Neural progenitor cell (in vitro differentiated cells): ENCODE data around the gene GIMAP1. TPM values are rescaled to one million over a fixed set of nuclear protein-coding genes. Genes with fewer than 3 reads are reported as not detected.

Experiments used
- DNase-seq: peaks from one replicate; pipeline ENCODE4 v3.0.0-alpha.2; 2016; ENCODE audit warnings: low spot score
- H2AFZ ChIP-seq: fragments of 200-600 bp; sonication (generic); replicated peaks from 2 replicates; pipeline ENCODE4 v1.6.1; 2016; ENCODE audit warnings: antibody characterized with exemption
- H3F3A ChIP-seq: fragments of 200-600 bp; sonication (generic); 2 replicates; pipeline ENCODE4 v1.6.1; 2016; ENCODE audit warnings: antibody characterized with exemption, low read depth
- H3K27ac ChIP-seq: fragments of 200-600 bp; sonication (generic); 2 replicates; pipeline ENCODE4 v1.5.1; 2016; ENCODE audit warnings: mild to moderate bottlenecking
- H3K27me3 ChIP-seq: fragments of 200-600 bp; sonication (generic); 2 replicates; pipeline ENCODE4 v1.6.1; 2016; ENCODE audit warnings: mild to moderate bottlenecking, moderate library complexity
- H3K36me3 ChIP-seq: fragments of 200-600 bp; sonication (generic); 2 replicates; pipeline ENCODE4 v1.5.1; 2016
- H3K4me1 ChIP-seq: fragments of 200-600 bp; sonication (generic); 2 replicates; pipeline ENCODE4 v1.6.1; 2016; ENCODE audit warnings: mixed run types
- H3K4me2 ChIP-seq: fragments of 200-600 bp; sonication (generic); 2 replicates; pipeline ENCODE4 v1.6.1; 2016
- H3K4me3 ChIP-seq: fragments of 200-600 bp; sonication (generic); 2 replicates; pipeline ENCODE4 v1.5.1; 2016
- H3K79me2 ChIP-seq: fragments of 200-600 bp; sonication (generic); 2 replicates; pipeline ENCODE4 v1.6.1; 2016; ENCODE audit warnings: low read depth
- H3K9ac ChIP-seq: fragments of 200-600 bp; sonication (generic); 2 replicates; pipeline ENCODE4 v1.6.1; 2016
- H3K9me3 ChIP-seq: fragments of 200-600 bp; sonication (generic); 2 replicates; pipeline ENCODE4 v1.5.1; 2016; ENCODE audit warnings: low read depth
- H4K20me1 ChIP-seq: fragments of 200-600 bp; sonication (generic); 2 replicates; pipeline ENCODE4 v1.6.1; 2016; ENCODE audit warnings: low read depth
- H3K27ac Mint-ChIP-seq: 3 replicates; pipeline ENCODE4 v1.8.0; 2021; ENCODE audit warnings: mixed read lengths
- H3K27me3 Mint-ChIP-seq: 2 replicates; pipeline ENCODE4 v1.8.0; 2022; ENCODE audit warnings: low read depth, mild to moderate bottlenecking, inconsistent platforms, moderate library complexity, mixed read lengths; ENCODE audit not compliant: insufficient read depth
- H3K36me3 Mint-ChIP-seq: 3 replicates; pipeline ENCODE4 v1.8.0; 2021; ENCODE audit warnings: mixed read lengths
- H3K4me1 Mint-ChIP-seq: 3 replicates; pipeline ENCODE4 v1.8.0; 2021; ENCODE audit warnings: mixed read lengths
- H3K4me3 Mint-ChIP-seq: 3 replicates; pipeline ENCODE4 v1.8.0; 2021; ENCODE audit warnings: mild to moderate bottlenecking, moderate library complexity, mixed read lengths
- H3K9me3 Mint-ChIP-seq: 3 replicates; pipeline ENCODE4 v1.8.0; 2020; ENCODE audit warnings: mixed read lengths
- EZH2 ChIP-seq: fragments of 200-600 bp; sonication (generic); IDR thresholded peaks from 2 replicates; pipeline ENCODE4 v1.6.1; 2017; ENCODE audit warnings: antibody characterized with exemption, mild to moderate bottlenecking, moderate library complexity
- EZH2phosphoT487 ChIP-seq: fragments of 200-600 bp; sonication (generic); IDR thresholded peaks from 2 replicates; pipeline ENCODE4 v1.6.1; 2017; ENCODE audit warnings: antibody characterized with exemption
- total RNA-seq: library from RNA; depleted of rRNA; stranded (reverse); fragments of >200 nt; gene quantifications from 2 replicates; pipeline ENCODE4 v1.2.3, GENCODE V29; 2015; ENCODE audit warnings: low replicate concordance
- TF ChIP-seq, protein P1 (sequence below): fragments of 200-600 bp; sonication (generic); IDR thresholded peaks from 2 replicates; pipeline ENCODE4 v1.5.1; 2017; ENCODE audit warnings: antibody characterized with exemption, mild to moderate bottlenecking

The GIMAP1 gene
- total RNA-seq, 1 donor from 2014 or later, result not detected

GRCh38 chr7:150721970-150722373 is 5.6 kb downstream of the GIMAP1 start:
- Histone ChIP-seq H3K27me3 (peaks cover 92% of the 10 kb centered on the region), H3K27ac (no peak overlapping the region)

GRCh38 chr7:150722431-150722931 is 6.1 kb downstream of the GIMAP1 start:
- H3K9me3 ChIP-seq, result no peaks in the 10 kb centered on the region
- H3K27ac Mint-ChIP-seq, result no peak overlapping the region
- H3K27me3 ChIP-seq, result peaks cover 92% of the 10 kb centered on the region
- H3K4me1 ChIP-seq, result no peaks in the 10 kb centered on the region
- peaks cover 3% of the 10 kb centered on the region for H3K4me1 Mint-ChIP-seq
- H3K36me3 Mint-ChIP-seq, result no peaks in the 10 kb centered on the region
- H3K9ac ChIP-seq, result no peak overlapping the region
- no peaks in the 10 kb centered on the region for H3F3A ChIP-seq
- no peaks in the 10 kb centered on the region for H3K79me2 ChIP-seq
- no peak overlapping the region for H2AFZ ChIP-seq
- no peak overlapping the region for H3K27ac ChIP-seq
- no peak overlapping the region for H3K4me2 ChIP-seq
- no peak for DNase-seq
- peaks cover 2% of the 10 kb centered on the region for H3K27me3 Mint-ChIP-seq
- no peak overlapping the region for H3K4me3 ChIP-seq
- no peaks in the 10 kb centered on the region for H3K36me3 ChIP-seq
- no peaks in the 10 kb centered on the region for H4K20me1 ChIP-seq
- no peak for TF ChIP-seq EZH2
- no peak for TF ChIP-seq EZH2phosphoT487
- TF ChIP-seq, protein P1, sequence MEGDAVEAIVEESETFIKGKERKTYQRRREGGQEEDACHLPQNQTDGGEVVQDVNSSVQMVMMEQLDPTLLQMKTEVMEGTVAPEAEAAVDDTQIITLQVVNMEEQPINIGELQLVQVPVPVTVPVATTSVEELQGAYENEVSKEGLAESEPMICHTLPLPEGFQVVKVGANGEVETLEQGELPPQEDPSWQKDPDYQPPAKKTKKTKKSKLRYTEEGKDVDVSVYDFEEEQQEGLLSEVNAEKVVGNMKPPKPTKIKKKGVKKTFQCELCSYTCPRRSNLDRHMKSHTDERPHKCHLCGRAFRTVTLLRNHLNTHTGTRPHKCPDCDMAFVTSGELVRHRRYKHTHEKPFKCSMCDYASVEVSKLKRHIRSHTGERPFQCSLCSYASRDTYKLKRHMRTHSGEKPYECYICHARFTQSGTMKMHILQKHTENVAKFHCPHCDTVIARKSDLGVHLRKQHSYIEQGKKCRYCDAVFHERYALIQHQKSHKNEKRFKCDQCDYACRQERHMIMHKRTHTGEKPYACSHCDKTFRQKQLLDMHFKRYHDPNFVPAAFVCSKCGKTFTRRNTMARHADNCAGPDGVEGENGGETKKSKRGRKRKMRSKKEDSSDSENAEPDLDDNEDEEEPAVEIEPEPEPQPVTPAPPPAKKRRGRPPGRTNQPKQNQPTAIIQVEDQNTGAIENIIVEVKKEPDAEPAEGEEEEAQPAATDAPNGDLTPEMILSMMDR, result no peak
- no peak overlapping the region for H3K4me3 Mint-ChIP-seq
- H3K9me3 Mint-ChIP-seq, result peaks cover 5% of the 10 kb centered on the region

More at GRCh38 chr7:150721970-150722373, 5.6 kb downstream of the GIMAP1 start:
- Histone ChIP-seq H3K4me1 (no peaks in the 10 kb centered on the region), H3K36me3 (no peaks in the 10 kb centered on the region), H3K79me2 (no peaks in the 10 kb centered on the region), H2AFZ (no peak overlapping the region), H3F3A (no peaks in the 10 kb centered on the region), H3K9ac (no peak overlapping the region), H3K4me3 (no peak overlapping the region), H3K4me2 (no peak overlapping the region), H3K9me3 (no peaks in the 10 kb centered on the region), H4K20me1 (no peaks in the 10 kb centered on the region)
- Mint-ChIP-seq H3K9me3 (peaks cover 5% of the 10 kb centered on the region), H3K4me3 (no peak overlapping the region), H3K36me3 (no peaks in the 10 kb centered on the region), H3K27ac (no peak overlapping the region), H3K4me1 (peaks cover 3% of the 10 kb centered on the region), H3K27me3 (peaks cover 2% of the 10 kb centered on the region)
- no peak for DNase-seq
- TF ChIP-seq, protein P1, result no peak
- TF ChIP-seq EZH2 (no peak), EZH2phosphoT487 (no peak)

DNA sequence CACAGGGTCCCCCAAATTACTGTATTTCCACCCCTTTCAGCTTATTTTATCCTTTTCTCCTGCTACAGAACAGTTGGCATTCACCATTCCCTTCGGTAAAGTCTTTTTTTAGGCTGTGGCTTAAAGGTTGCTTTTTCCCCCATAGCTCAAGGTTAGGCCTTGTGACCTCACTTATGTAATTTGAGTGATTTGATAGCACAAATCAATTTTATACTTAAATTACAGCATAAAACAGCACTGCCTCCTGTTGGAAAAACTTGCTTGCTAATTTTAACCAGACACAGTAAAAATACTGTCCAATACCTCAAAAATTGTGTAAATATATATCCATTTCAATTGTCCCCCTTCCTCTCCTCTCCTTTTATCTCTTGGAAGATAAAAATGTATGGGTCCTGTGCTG is 7.1 kb downstream of the GIMAP1 start:
- H3K4me3 Mint-ChIP-seq, result no peak overlapping the region
- H3K27ac Mint-ChIP-seq, result no peak overlapping the region
- no peaks in the 10 kb centered on the region for H3F3A ChIP-seq
- no peaks in the 10 kb centered on the region for H3K9me3 ChIP-seq
- peaks cover 3% of the 10 kb centered on the region for H3K4me1 Mint-ChIP-seq
- peaks cover 6% of the 10 kb centered on the region for H3K9me3 Mint-ChIP-seq
- no peak overlapping the region for H3K4me3 ChIP-seq
- no peaks in the 10 kb centered on the region for H3K36me3 ChIP-seq
- no peak overlapping the region for H3K27ac ChIP-seq
- no peaks in the 10 kb centered on the region for H4K20me1 ChIP-seq
- DNase-seq, result no peak
- peaks cover 3% of the 10 kb centered on the region for H3K27me3 Mint-ChIP-seq
- no peak overlapping the region for H3K9ac ChIP-seq
- peaks cover 87% of the 10 kb centered on the region for H3K27me3 ChIP-seq
- H2AFZ ChIP-seq, result no peak overlapping the region
- TF ChIP-seq EZH2phosphoT487 (no peak), EZH2 (no peak)
- TF ChIP-seq, protein P1, result no peak
- no peaks in the 10 kb centered on the region for H3K79me2 ChIP-seq
- no peaks in the 10 kb centered on the region for H3K4me1 ChIP-seq
- no peak overlapping the region for H3K4me2 ChIP-seq
- H3K36me3 Mint-ChIP-seq, result no peaks in the 10 kb centered on the region
